HG03196 (cell line): ENCODE measurements around the gene SNAI3.

Experiments used
- ATAC-seq: cut with Tn5 transposase; IDR thresholded peaks from one replicate; pipeline ENCODE4 v1.9.1; 2021; ENCODE audit not compliant: unreplicated experiment

SNAI3 gene

GRCh38 chr16:88691924-88692560 lies 5.7 kb upstream of the SNAI3 start:
- ATAC-seq = no peak

GRCh38 chr16:88691129-88691813 lies 5.0 kb upstream of the SNAI3 start:
- ATAC-seq = no peak

GRCh38 chr16:88690341-88691128 lies 4.2 kb upstream of the SNAI3 start:
- no peak for ATAC-seq

- no peak for ATAC-seq
Measured at GRCh38 chr16:88688013-88688778, 1.9 kb upstream of the SNAI3 start.

- no peak for ATAC-seq
Measured at GRCh38 chr16:88687676-88688012, 1.3 kb upstream of the SNAI3 start.

- ATAC-seq = no peak
Measured at GRCh38 chr16:88687254-88687576, 908 bp upstream of the SNAI3 start.

GRCh38 chr16:88686062-88686438 lies 257 bp downstream of the SNAI3 start:
- ATAC-seq = peak; percentile 2

GRCh38 chr16:88685156-88686061 lies 898 bp downstream of the SNAI3 start:
- ATAC-seq = no peak

GRCh38 chr16:88684569-88685155 lies 1.6 kb downstream of the SNAI3 start:
- no peak for ATAC-seq

- ATAC-seq = peak; percentile 63
Measured at GRCh38 chr16:88681709-88682451, 4.4 kb downstream of the SNAI3 start.

- ATAC-seq = no peak
Measured at GRCh38 chr16:88681084-88681680, 5.1 kb downstream of the SNAI3 start.

- no peak for ATAC-seq
Measured at GRCh38 chr16:88680554-88681083, 5.7 kb downstream of the SNAI3 start.

GRCh38 chr16:88678224-88678979 lies 7.9 kb downstream of the SNAI3 start:
- no peak for ATAC-seq

- no peak for ATAC-seq
Measured at GRCh38 chr16:88677721-88678120, 8.6 kb downstream of the SNAI3 start.

- ATAC-seq = no peak
Measured at GRCh38 chr16:88676502-88677242, 9.6 kb downstream of the SNAI3 start.

- no peak for ATAC-seq
Measured at GRCh38 chr16:88673716-88674379, 12.5 kb downstream of the SNAI3 start.

- ATAC-seq = no peak
Measured at GRCh38 chr16:88672776-88673175, 13.5 kb downstream of the SNAI3 start.
